ENCODE measurements around the gene SND1.

Gene SND1

GRCh38 chr7:128071376-128071775 is 419.4 kb downstream of the SND1 start:
- TF ChIP-seq ZFP37 (tag by site-specific recombination; IDR thresholded peaks at IDR 0.05) (no peak), ZNF324 (tag by site-specific recombination; IDR thresholded peaks at IDR 0.05) (no peak)
- POLR2A ChIA-PET, result no interaction called here
- Histone ChIP-seq H3K27ac (ENCODE audit: extremely low read depth, low read depth, low read length) (no peak overlapping the region), H3K4me1 (ENCODE audit: control insufficient read depth, insufficient read depth, low read length) (no peaks in the 10 kb centered on the region), H3K4me3 (ENCODE audit: low read depth, low read length) (no peak overlapping the region), H3K9me3 (ENCODE audit: control insufficient read depth, insufficient read depth, low read depth, low read length) (no peaks in the 10 kb centered on the region), H3K36me3 (ENCODE audit: control insufficient read depth in 2 of 2, insufficient read depth in 1 of 2, low read length in 2 of 2) (peaks cover 0 to 5% of the 10 kb centered on the region in 2 experiments; a peak in 1 of 3 replicates)
- CTCF ChIA-PET, result no interaction called here

GRCh38 chr7:128071801-128072200 is 419.8 kb downstream of the SND1 start:
- peaks cover 0 to 5% of the 10 kb centered on the region in 2 experiments; a peak in 1 of 3 replicates for H3K36me3 ChIP-seq (ENCODE audit: control insufficient read depth in 2 of 2, insufficient read depth in 1 of 2, low read length in 2 of 2)
- CTCF ChIA-PET, result no interaction called here
- TF ChIP-seq ZNF555 (tag by site-specific recombination; conservative IDR thresholded peaks at IDR 0.05), result no peak
- no peak for TF ChIP-seq ZNF792 (tag by site-specific recombination; IDR thresholded peaks at IDR 0.05)
- no peak for TF ChIP-seq ZNF121 (tag by site-specific recombination; IDR thresholded peaks at IDR 0.05)
- no peak for TF ChIP-seq GLIS2 (tag by site-specific recombination; IDR thresholded peaks at IDR 0.05)
- TF ChIP-seq ZBTB10 (tag by site-specific recombination; IDR thresholded peaks at IDR 0.05), result no peak
- no peak for TF ChIP-seq ZNF658 (tag by site-specific recombination; IDR thresholded peaks at IDR 0.05)
- TF ChIP-seq ZIC2 (tag by site-specific recombination; IDR thresholded peaks at IDR 0.05), result no peak
- no peak for TF ChIP-seq ZNF146 (tag by site-specific recombination; IDR thresholded peaks at IDR 0.05)
- TF ChIP-seq ZNF660 (tag by site-specific recombination; IDR thresholded peaks at IDR 0.05), result no peak
- POLR2A ChIA-PET, result no interaction called here
- H3K4me1 ChIP-seq (ENCODE audit: control insufficient read depth, insufficient read depth, low read length), result no peaks in the 10 kb centered on the region
- no peak overlapping the region for H3K27ac ChIP-seq (ENCODE audit: extremely low read depth, low read depth, low read length)
- no peaks in the 10 kb centered on the region for H3K9me3 ChIP-seq (ENCODE audit: control insufficient read depth, insufficient read depth, low read depth, low read length)
- H3K4me3 ChIP-seq (ENCODE audit: low read depth, low read length), result no peak overlapping the region

DNA sequence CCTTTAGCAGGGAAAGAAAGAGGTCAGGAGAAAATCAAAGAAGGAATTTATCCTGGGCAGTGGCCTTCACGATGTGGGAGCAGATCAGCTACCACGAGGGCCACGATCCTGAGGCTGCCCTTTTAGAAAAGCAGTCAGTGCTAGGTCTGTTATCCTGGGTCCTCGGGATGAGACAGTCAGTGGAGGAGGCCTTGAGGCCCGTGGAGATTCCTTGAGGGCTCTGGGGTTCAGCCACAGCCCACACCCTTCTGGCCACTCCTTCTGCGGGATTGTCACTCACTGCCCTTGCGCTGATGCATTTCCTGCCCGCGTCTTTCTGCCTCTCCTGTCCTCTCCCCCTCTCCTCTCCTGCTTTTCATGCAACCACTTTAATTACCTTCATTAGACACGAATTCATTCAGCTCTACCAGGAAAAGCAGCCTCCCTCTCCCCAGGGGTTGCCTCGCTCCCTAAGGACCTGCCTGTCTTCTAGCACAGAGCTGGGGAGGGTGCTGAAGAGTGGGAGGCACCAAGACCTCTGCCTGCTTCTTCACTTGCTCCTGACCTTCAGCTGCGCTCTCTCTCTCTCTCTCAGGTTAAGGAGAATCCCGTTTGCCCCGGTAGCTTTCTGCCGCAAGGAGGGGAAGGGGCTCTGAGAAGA is 421.8 kb downstream of the SND1 start:
- H3K9me3 ChIP-seq (ENCODE audit: control insufficient read depth, insufficient read depth, low read depth, low read length), result no peaks in the 10 kb centered on the region
- peaks cover 0 to 16% of the 10 kb centered on the region in 2 experiments; a peak in 1 of 3 replicates for H3K36me3 ChIP-seq (ENCODE audit: control insufficient read depth in 2 of 2, insufficient read depth in 1 of 2, low read length in 2 of 2)
- no peak overlapping the region for H3K27ac ChIP-seq (ENCODE audit: extremely low read depth, low read depth, low read length)
- POLR2A ChIA-PET, result no interaction called here
- CTCF ChIA-PET, result no interaction called here
- H3K4me3 ChIP-seq (ENCODE audit: low read depth, low read length), result no peak overlapping the region
- H3K4me1 ChIP-seq (ENCODE audit: control insufficient read depth, insufficient read depth, low read length), result no peaks in the 10 kb centered on the region
- no peak for TF ChIP-seq ZNF350 (tag by site-specific recombination; IDR thresholded peaks at IDR 0.05)
- no peak for TF ChIP-seq ZSCAN30 (tag by site-specific recombination; IDR thresholded peaks at IDR 0.05)
- no peak for TF ChIP-seq ZNF792 (tag by site-specific recombination; IDR thresholded peaks at IDR 0.05)
- no peak for TF ChIP-seq ZNF473 (tag by site-specific recombination; IDR thresholded peaks at IDR 0.05)
- no peak for TF ChIP-seq ZNF292 (tag by site-specific recombination; IDR thresholded peaks at IDR 0.05; ENCODE audit: borderline replicate concordance, low read depth)
- TF ChIP-seq ELK4 (IDR thresholded peaks at IDR 0.05; ENCODE audit: borderline replicate concordance, low read depth, low read length), result no peak
- no peak for TF ChIP-seq ZNF626 (tag by site-specific recombination; IDR thresholded peaks at IDR 0.05)
- TF ChIP-seq ZNF561 (tag by site-specific recombination; IDR thresholded peaks at IDR 0.05; ENCODE audit: borderline replicate concordance), result no peak
- no peak for TF ChIP-seq ZNF132 (tag by site-specific recombination; IDR thresholded peaks at IDR 0.05; ENCODE audit: borderline replicate concordance)
- no peak for TF ChIP-seq ZNF529 (tag by site-specific recombination; IDR thresholded peaks at IDR 0.05; ENCODE audit: insufficient replicate concordance)
- TF ChIP-seq, protein P1, sequence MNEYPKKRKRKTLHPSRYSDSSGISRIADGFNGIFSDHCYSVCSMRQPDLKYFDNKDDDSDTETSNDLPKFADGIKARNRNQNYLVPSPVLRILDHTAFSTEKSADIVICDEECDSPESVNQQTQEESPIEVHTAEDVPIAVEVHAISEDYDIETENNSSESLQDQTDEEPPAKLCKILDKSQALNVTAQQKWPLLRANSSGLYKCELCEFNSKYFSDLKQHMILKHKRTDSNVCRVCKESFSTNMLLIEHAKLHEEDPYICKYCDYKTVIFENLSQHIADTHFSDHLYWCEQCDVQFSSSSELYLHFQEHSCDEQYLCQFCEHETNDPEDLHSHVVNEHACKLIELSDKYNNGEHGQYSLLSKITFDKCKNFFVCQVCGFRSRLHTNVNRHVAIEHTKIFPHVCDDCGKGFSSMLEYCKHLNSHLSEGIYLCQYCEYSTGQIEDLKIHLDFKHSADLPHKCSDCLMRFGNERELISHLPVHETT (tag by site-specific recombination; IDR thresholded peaks at IDR 0.05), result no peak
- TF ChIP-seq, protein P2, sequence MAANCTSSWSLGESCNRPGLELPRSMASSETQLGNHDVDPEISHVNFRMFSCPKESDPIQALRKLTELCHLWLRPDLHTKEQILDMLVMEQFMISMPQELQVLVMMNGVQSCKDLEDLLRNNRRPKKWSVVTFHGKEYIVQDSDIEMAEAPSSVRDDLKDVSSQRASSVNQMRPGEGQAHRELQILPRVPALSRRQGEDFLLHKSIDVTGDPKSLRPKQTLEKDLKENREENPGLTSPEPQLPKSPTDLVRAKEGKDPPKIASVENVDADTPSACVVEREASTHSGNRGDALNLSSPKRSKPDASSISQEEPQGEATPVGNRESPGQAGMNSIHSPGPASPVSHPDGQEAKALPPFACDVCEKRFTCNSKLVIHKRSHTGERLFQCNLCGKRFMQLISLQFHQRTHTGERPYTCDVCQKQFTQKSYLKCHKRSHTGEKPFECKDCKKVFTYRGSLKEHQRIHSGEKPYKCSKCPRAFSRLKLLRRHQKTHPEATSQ (tag by site-specific recombination; IDR thresholded peaks at IDR 0.05), result no peak
- no peak for TF ChIP-seq ZNF654 (tag by site-specific recombination; IDR thresholded peaks at IDR 0.05; ENCODE audit: low read depth)
- no peak for TF ChIP-seq ZNF585B (tag by site-specific recombination; IDR thresholded peaks at IDR 0.05)
